HG03280 (cell line): ENCODE results near the gene HPSE2.

Experiments
- ATAC-seq: cut with Tn5 transposase; IDR thresholded peaks from one replicate; pipeline ENCODE4 v1.9.1; 2021; ENCODE audit warnings: mild to moderate bottlenecking, moderate library complexity; ENCODE audit not compliant: unreplicated experiment

HPSE2 gene

DNA sequence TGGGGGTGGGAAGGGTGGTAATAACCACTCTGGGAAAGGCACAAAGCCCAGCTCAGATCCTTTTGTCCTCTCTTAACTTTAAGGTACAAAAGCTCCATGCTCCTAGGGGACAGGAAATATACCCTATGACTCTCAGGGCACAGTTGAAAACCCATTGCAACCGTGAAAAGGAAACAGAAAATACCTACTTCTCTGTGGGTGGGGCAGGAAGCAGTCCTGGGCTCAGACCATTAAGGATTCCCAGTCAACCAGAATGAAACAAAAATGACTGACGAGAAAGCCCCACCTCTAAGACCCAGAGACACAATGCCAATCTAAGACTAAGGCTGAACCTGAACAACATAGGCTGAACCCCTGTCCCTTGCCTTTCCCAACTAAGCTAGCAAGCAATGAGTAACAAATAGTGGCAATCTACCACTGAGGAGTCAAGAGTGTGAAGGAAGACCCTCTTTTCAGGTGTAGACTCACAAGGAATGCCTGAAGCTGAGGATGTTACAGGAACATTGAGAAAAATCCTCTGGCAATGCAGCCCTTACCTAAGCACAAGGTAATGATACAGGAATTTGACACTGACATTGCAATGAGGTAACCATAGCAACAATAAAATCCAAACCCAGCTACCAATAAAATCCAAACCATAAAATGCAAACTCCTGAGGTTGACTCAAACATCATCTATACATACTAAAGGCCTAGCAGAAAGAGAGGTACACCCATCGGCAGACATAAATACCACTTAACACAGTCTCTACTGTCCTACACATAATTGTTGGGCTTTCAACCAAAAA lies 380.1 kb downstream of the HPSE2 start:
- no peak for ATAC-seq

DNA sequence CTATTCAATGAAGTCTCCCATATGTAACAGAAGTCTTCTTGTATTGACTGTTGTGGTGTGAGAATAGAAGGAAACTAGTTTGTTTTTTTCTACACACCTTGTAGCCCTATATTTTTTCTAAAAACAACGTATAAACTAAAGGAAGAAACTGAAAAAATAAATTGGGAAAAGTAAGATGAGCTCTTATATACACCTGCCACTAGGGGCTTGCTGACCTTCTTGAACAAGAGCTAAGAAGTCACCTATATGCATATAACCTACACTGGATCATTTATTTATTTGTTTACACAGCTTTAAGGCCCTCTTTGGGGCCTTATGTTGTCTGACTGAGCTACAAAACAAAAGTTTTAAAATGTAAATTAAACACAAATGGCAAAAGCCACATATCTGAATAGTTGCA lies 383.0 kb downstream of the HPSE2 start:
- no peak for ATAC-seq

DNA sequence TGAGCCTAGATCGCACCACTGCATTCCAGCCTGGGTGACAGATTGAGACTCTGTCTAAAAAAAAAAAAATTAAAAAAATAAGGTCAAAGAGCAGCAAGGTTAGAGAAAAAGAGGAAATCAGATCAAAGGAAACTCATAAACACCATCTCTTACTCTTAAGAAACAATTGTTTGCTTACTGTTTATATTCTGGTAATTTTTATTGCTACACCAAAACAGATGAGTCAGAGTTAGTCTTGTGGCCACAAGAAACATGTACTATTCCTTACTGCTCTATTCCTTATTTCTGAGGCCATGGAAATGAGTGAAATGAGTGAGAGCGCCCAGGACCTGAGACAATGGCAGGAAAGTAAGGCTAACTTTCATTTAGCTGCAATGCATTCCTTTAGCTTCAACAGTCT lies 387.3 kb downstream of the HPSE2 start:
- ATAC-seq: no peak

DNA sequence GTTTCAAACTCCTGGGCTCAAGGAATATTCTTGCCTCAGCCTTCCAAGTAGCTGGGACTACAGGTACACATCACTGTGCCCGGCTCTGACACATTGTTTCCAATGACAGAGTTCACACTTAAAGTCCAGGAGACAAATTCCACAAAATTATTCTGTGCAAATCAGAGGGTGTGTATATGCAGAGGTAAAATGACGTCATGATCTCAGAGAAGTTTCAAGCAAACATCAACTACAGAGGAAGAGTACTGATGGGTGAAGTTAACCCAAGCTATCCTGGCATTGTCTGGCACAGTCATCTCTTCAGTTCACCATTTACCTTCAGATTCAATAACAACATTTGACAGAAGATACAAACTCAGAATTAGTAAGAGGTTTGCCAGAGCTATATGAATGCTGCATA lies 388.9 kb downstream of the HPSE2 start:
- no peak for ATAC-seq

DNA sequence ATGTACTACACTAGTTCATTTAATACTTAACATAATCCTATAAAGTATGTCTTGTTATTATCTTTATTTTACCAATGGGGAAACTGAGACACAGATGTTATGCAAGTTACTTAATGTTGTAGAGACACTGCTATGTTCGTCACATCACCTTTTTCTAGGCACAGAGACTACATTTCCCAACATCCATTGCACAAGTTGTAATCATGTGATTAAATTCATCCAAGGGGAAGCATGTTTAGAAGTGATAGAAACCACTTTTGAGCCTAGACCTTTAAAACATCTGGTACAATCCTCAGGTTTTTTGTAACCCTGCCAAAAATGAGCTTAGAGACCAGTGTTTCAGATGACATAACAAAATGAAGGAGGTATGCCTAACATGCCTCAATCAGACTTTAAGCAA lies 402.1 kb downstream of the HPSE2 start:
- ATAC-seq: no peak

DNA sequence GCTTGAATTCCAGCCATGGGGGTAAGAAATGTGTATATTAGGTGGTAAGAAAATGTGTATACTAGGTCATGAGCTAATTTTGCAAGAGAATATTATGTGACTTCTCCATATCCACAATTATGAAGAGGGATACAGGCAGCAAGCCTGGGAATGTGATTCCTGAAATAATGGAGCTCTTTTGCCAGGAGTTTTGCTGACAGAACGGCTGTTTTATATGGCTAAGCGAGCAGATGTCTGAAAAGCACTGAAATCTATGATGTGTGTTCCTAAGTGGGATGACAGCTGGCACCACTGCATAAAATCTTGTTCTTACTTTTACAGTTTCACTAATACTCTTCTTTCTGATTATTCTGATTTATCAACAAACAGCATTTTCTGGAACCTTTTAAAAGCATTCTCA lies 402.9 kb downstream of the HPSE2 start:
- ATAC-seq: no peak

DNA sequence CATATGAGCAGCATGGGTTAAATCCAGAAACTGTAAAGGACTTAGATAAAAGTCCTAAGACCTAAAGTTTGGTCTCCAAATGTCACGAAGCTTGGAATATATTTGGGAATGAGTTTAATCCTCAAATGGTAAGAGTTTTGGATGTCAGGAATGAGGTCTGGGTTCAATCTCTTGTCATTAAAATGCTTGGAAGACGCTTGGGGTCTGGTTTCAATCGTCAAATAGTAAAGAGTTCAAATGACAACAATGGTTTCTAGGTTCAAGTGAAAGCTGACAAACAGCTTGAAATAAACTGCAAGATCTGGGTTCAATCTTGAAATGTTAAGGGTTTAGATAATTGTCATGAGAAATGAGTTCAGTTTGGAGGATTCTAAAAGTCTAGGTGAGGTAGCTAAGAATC lies 403.5 kb downstream of the HPSE2 start:
- no peak for ATAC-seq

DNA sequence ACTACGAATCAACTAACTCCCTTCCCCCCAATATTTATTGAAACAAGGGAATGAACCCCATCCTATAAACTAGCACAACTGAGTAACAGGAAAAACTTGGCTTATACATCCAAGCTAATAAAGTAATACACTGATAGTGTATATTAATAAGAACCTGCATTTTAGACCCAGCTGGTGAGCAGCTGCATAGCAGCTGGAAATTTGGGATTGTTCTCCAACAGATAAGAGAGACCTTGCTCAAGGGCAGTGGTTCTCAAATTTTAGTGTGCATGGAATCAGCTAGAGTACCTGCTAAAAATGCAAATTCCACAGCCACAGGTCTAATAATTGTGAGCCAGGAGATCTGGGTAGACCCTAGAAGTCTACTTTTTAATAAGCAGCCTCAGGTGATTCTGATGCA lies 404.3 kb downstream of the HPSE2 start:
- no peak for ATAC-seq

DNA sequence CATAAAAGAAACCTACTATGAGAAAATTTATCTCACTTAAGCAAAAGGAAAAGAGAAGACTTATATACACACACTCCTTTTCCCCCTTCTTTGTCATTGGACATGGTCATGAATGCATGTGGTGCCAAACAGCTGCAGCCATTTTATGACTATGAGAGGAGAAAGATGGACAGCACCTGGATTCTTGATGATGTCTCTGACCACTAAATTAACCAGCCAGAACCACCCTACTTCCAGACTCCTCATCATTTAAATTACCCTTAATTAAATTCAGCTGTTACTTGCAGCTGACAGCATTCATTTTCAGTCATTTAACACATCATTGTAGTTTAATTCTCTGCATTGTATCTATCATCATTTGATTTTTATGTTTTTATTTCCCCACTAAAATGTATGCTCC lies 409.9 kb downstream of the HPSE2 start:
- no peak for ATAC-seq

DNA sequence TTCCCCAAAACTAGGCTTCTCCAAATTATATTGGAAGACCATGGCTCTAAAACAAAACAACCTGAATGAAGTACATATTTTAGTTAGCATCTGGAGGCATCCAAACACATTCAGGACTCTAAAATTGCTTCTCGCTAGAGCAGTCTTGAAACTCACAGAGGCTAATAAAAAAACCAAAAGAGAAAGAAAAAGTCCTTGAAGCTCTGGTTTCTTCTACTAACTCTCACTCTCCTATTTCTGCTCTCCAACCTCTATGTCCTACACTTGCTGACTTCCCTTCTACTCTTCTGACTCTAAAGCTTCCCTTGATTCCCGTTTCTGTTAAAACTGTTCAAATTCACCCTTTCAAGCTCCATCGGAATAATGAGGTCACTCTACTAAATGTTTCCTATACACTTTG lies 418.3 kb downstream of the HPSE2 start:
- ATAC-seq: no peak

DNA sequence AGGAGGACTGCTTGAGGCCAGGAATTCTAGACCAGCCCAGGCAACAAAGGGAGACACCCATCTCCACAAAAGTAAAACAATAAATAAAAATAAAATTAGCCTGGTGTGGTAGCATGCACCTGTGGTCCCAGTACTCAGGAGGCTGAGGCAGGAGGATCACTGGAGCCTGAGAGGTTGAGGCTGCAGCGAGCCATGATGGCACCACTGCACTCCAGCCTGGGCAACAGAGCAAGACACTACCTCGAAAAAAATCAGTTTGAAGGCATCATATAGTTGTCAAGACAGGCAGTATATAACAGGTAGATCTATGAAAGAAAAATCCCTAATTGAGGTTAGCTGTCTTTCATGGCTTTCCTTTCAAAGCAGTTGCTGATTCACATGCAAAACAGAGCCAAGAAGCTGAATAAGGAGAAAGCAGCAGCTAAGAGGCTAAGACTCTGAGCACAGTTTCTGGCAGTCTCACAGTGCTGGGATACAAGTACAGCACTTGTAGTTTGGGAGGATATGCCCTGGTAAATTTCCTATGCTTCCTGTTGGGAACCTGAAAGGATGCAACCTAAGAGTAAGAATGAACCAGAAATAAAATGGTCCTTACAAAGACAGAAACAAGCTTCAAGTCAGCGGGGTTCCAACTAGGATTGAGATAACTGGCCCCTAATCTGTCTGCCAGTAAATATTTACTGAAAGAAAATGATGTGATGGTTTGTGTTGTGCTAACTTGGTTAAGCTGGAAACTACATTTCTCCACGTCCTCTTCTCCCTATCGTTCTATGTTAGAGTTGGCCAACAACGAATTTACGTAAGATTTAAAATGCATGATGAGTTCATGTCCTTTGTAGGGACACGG lies 420.4 kb downstream of the HPSE2 start:
- ATAC-seq: no peak

DNA sequence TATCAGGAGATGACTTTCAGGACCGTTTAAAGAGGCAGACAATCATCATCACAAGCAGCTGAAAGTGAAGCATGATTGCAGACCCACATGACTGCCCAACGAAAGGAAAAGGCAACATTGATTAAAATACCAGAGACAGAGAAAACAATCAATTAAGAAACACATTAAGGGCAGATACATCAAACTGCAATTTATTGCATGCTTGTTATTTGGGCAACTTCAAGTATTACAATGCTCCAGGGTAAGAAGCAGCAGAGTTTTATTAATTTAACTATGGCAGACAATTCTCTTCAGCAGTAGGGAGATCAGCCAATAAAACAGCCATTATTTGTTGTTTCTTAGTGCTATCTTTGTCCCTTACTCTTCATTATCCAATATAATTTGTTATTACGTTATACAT lies 421.2 kb downstream of the HPSE2 start:
- ATAC-seq: no peak

DNA sequence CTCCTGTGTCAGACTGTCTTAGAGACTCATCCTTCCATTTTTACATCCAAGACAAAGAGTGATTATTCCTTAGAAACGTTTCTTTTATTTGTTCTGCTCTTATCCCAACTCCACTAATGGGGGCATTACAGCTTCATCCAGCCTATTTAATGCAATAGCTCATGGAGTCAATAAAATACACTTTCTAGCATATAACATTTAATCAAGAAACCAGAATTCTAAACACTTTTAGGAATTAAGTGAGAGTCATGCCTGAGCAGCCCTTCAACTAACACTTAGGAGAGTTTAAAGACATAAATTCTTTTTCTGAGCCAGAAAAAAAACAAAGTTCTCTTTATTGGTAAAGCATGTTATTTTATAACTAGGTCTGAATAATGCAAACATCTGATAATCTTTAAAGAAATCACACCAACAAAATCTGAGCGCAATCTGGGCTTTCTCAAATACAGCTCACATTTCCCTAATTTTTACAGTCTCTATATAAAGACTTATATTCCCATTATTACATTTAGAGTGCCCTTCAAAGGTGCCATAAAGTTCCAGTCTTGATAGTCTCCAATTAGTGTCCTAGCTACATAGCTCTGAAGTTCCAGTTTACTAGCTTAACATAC lies 427.3 kb downstream of the HPSE2 start:
- no peak for ATAC-seq

DNA sequence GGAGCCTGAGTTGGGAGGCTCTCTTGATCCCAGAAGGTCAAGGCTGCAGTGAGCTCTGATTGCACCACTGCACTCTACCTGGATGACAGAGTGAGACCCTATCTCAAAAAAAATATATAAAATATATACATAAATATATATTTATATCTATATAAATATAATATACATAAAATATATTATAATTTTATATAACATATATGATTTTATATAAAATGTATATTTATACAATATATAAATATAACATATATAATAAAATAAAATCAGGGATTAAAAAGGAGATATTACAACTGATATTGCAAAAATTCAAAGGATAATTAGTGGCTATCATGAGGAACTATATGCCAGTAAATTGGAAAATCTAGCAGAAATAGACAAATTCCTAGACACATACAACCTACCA lies 435.4 kb downstream of the HPSE2 start:
- ATAC-seq: no peak

DNA sequence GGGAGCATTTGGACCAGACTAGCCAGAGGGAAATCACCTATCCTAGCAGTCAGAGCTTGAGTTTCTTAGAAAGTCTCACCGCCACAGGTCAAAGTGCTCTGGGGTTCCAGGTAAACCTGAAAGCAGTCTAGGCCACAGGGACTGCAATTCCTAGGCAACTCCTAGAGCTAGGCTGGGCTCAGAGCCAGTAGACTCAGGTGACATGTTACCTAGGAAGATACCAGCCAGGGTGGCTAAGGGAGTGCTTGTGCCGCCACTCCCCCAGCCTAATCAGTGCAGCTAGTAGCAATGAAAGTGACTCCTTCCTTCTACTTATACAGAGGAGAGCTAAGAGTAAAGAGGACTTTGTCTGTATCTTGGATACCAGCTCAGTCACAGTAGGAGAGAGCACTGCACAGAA lies 440.2 kb downstream of the HPSE2 start:
- no peak for ATAC-seq

DNA sequence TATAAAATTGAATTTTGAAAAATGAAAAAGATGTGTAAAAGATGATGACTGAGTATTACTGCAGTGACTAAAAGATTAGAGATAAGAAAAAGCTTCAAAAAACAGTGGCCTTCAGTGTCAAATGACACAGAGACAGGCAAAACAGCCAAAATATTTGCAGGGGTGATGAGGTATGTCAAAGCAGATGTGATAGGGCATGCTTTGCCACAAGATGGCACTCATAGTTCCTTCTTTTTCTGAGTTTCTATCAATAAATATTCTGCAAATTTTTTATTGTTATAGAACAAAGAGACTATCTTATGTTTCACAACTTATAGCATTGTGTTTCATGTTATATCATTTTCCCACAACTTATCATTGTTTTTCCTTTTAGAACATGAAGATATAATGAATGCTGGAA lies 444.8 kb downstream of the HPSE2 start:
- ATAC-seq: no peak

DNA sequence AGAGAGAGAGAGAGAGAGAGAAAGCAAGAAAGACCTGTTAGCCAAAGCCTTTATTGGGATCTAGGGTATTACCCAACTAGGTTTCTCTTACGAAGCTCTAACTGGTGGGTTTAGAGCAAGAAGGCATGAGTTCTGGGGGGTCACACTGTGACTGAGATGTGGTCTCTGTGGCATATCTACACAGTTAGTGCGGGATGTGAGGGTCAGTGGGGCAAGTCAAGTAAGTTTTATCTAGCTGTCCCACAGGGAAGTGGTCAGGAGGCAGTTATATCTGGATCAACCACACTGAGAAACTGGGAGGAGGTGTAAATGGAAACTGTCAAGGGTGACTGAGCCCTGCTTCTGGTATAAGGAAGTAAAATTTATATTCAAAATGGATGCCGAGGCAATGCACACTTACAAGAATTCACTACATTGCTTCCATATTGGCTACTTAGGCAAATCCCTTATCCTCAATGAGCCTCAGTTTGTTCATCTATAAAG lies 457.3 kb downstream of the HPSE2 start:
- ATAC-seq: no peak

DNA sequence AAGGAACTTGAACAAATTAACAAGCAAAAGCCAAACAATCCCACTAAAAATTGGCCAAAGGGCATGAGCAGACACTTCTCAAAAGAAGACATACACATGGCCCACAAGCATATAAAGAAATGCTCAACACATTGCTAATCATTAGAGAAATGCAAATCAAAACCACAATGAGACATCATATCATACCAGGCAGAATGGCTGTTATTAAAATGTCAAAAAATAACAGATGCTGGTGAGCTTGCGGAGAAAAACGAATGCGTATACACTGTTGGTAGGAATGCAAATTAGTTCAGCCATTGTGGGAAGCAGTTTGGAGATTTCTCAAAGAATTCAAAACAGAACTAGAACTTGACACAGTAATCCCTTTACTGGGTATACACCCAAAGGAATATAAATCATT lies 477.2 kb downstream of the HPSE2 start:
- no peak for ATAC-seq

DNA sequence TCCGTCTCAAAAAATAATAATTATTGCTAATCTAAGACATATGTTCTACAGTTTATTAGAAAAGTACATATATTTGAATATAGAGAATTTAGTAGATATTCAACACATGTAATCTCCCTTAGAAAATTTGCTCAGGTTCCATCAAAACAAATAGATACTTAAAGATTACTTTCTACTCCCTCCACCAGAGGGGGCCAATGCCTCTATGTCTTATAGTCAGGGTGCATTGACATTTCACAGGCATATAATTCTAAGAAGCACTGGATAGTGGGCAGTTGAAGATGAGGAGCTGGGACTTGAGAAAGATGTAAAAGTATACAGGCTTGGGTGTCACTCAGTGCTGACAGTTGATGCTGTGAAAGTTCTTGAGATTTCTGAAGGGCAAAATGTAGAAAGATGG lies 487.4 kb downstream of the HPSE2 start:
- no peak for ATAC-seq

DNA sequence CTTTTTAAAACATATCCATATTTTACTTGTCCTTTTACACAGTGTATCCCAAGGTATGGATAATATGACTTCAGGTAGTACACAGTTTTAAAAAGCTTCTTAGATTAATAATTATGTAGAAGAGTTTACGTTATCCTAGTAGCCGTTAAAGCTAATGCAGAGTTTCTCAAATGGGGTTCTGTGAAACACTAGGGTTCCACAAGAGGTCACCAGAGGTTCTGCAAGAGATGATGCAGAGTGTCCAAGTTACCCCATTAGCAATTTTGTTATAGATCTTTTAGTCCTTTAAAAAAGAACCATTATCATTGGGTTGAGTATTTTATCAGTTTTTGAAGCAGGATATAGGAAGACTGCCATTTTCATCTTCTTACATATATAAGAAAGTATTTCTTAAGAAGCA lies 490.0 kb downstream of the HPSE2 start:
- no peak for ATAC-seq

DNA sequence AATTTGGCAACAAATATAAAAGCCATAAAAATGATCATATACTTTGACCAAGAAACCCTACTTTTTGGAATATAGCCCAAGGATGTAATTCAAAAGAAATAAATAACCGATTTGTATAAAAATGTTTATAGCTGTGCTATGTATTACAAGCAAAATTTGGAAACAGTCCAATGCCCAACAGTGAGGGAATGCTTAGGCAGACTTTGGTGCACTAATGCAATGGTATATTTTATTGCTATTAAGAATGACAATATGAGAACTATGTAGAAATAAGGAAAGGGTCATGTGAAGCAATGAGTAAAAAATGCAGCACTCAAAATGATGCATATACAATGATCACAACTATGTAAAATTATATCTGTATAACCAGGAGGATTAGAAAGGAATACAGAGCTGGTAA lies 515.1 kb downstream of the HPSE2 start:
- no peak for ATAC-seq

DNA sequence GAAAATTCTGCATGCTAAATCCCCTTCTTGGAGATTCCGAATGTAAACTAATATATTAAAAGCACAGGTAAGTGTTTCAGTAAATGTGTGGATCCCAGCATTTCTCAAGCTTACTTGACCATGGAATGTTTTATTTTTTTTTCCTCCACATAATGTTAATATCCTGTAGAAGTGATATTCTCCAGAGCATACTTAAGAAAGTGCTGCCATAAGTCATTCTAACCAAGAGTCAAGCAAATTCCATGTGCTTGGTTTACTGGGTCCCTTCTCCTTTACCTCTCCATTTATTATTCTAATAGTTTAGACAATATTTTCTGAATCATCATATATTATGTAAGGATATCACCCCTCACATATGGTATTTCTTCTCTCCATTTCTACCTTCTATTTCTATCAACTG lies 522.1 kb downstream of the HPSE2 start:
- no peak for ATAC-seq
